A549 (cell line): ENCODE data around the gene APOL2. TPM values are rescaled to one million over a fixed set of nuclear protein-coding genes. Genes with fewer than 3 reads are reported as not detected.

Source experiments
- ATAC-seq, 2 experiments: fragments of 200-7000 bp in 1 of 2; fragments of >200 bp in 1 of 2; cut with Nextera tagmentation in 1 of 2; cut with Tn5 transposase in 1 of 2; 3 replicates each; pipeline versions ENCODE4 v1.8.0 to v1.9.1; 2018 to 2020; ENCODE audit warnings: mild to moderate bottlenecking in 1 of 2, moderate library complexity in 1 of 2
- CTCF ChIA-PET: fragments of 300-600 bp; sonication (Branson Sonifier 250); formaldehyde crosslinking; extraction: SDS; loops from one replicate; lab custom pipeline; 2021; ENCODE audit warnings: antibody characterized with exemption, inconsistent platforms; lab: Yijun Ruan, JAX
- POLR2A ChIA-PET: fragments of 350-600 bp; formaldehyde crosslinking; extraction: SDS; loops from one replicate; lab custom pipeline; 2021; ENCODE audit warnings: antibody characterized with exemption, inconsistent platforms; lab: Yijun Ruan, JAX
- DNase-seq, 2 experiments: peaks; one replicate each; pipeline versions ENCODE4 v3.0.0 to v3.0.0-alpha.2; 2011 to 2016; ENCODE audit warnings: low read depth in 1 of 2, low spot score in 1 of 2
- FAIRE-seq: peaks from 2 replicates; lab custom pipeline; 2011; peaks lifted over from hg19 to GRCh38; lab: Jason Lieb, UNC
- H3K27ac ChIP-seq, 2 experiments: fragments of >200 bp; sonication (Bioruptor Twin); formaldehyde crosslinking; 3 replicates each; pipeline ENCODE4 v1.5.1; 2016 to 2017
- H3K4me1 ChIP-seq: fragments of >200 bp; sonication (Bioruptor Twin); formaldehyde crosslinking; 3 replicates; pipeline ENCODE4 v1.6.1; 2016
- H3K4me2 ChIP-seq: fragments of >200 bp; sonication (Bioruptor Twin); formaldehyde crosslinking; 3 replicates; pipeline ENCODE4 v1.6.1; 2016
- H3K4me3 ChIP-seq: fragments of >200 bp; sonication (Bioruptor Twin); formaldehyde crosslinking; 3 replicates; pipeline ENCODE4 v1.5.1; 2016
- H3K9me3 ChIP-seq: fragments of >200 bp; sonication (Bioruptor Twin); formaldehyde crosslinking; 3 replicates; pipeline ENCODE4 v1.6.1; 2016
- ATOH8 ChIP-seq: fragments of 250-450 bp; sonication (Bioruptor Pico); IDR thresholded peaks from 2 replicates; pipeline ENCODE4 v1.5.0; 2020; ENCODE audit warnings: low read depth, mild to moderate bottlenecking, moderate library complexity
- CEBPB ChIP-seq, 2 experiments: fragments of >200 bp in 1 of 2; sonication (Bioruptor Twin) in 1 of 2; formaldehyde crosslinking in 1 of 2; IDR thresholded peaks; 2 replicates each; pipeline ENCODE4 v1.6.1; 2012 to 2016
- CHD2 ChIP-seq: fragments of 150-350 bp; IDR thresholded peaks from 2 replicates; pipeline ENCODE4 v1.6.1; 2014; ENCODE audit warnings: low read length; ENCODE audit not compliant: partially characterized antibody
- CHD4 ChIP-seq: fragments of 200-600 bp; sonication (generic); IDR thresholded peaks from 2 replicates; pipeline ENCODE4 v1.6.1; 2016; ENCODE audit warnings: antibody characterized with exemption, mild to moderate bottlenecking, borderline replicate concordance
- CTCF ChIP-seq: fragments of >200 bp; sonication (Bioruptor Twin); formaldehyde crosslinking; IDR thresholded peaks from 3 replicates; pipeline ENCODE4 v1.5.1; 2016
- E2F6 ChIP-seq: IDR thresholded peaks from 2 replicates; pipeline ENCODE4 v1.6.1; 2012; ENCODE audit warnings: low read depth, borderline replicate concordance
- EHMT2 ChIP-seq: fragments of 200-600 bp; sonication (generic); IDR thresholded peaks from 2 replicates; pipeline ENCODE4 v1.6.1; 2016; ENCODE audit warnings: antibody characterized with exemption, low read depth, mild to moderate bottlenecking, moderate library complexity
- FOSB ChIP-seq: fragments of 250-450 bp; sonication (Bioruptor Pico); IDR thresholded peaks from 2 replicates; pipeline ENCODE4 v1.5.0; 2020; ENCODE audit warnings: mild to moderate bottlenecking, moderate library complexity
- FOSL2 ChIP-seq, 2 experiments: fragments of 450-650 bp in 1 of 2; fragments of >200 bp in 1 of 2; sonication (Bioruptor Twin) in 1 of 2; formaldehyde crosslinking; IDR thresholded peaks; 2 replicates each; pipeline versions ENCODE4 v1.5.0 to v1.6.1; 2016 to 2020; ENCODE audit warnings: mild to moderate bottlenecking in 1 of 2, moderate library complexity in 1 of 2
- HES2 ChIP-seq: fragments of >200 bp; sonication (Bioruptor Twin); formaldehyde crosslinking; IDR thresholded peaks from 2 replicates; pipeline ENCODE4 v1.6.1; 2016
- HOXB13 ChIP-seq: fragments of 250-450 bp; sonication (Bioruptor Pico); IDR thresholded peaks from 2 replicates; pipeline ENCODE4 v1.5.0; 2020; ENCODE audit warnings: low read depth, mild to moderate bottlenecking, moderate library complexity
- JUNB ChIP-seq: fragments of >200 bp; sonication (Bioruptor Twin); formaldehyde crosslinking; IDR thresholded peaks from 2 replicates; pipeline ENCODE4 v1.6.1; 2016
- KDM5A ChIP-seq: fragments of 200-600 bp; sonication (generic); IDR thresholded peaks from 2 replicates; pipeline ENCODE4 v1.6.1; 2016; ENCODE audit warnings: antibody characterized with exemption, mild to moderate bottlenecking
- MYC ChIP-seq: IDR thresholded peaks from 2 replicates; pipeline ENCODE4 v1.6.1; 2012; ENCODE audit warnings: mild to moderate bottlenecking, inconsistent platforms, low read length, improper control_type of control experiment, borderline replicate concordance
- NFE2L2 ChIP-seq: fragments of 150-350 bp; conservative IDR thresholded peaks from 2 replicates; pipeline ENCODE4 v1.6.1; 2014; ENCODE audit warnings: low read length
- PHF8 ChIP-seq: fragments of 200-600 bp; sonication (generic); IDR thresholded peaks from 2 replicates; pipeline ENCODE4 v1.6.1; 2016; ENCODE audit warnings: low read depth, mild to moderate bottlenecking, antibody characterized with exemption, moderate library complexity, borderline replicate concordance
- RCOR1 ChIP-seq: fragments of 150-350 bp; IDR thresholded peaks from 2 replicates; pipeline ENCODE4 v1.6.1; 2014; ENCODE audit warnings: antibody characterized with exemption, low read length, low read depth
- RFX5 ChIP-seq: fragments of 450-650 bp; IDR thresholded peaks from 2 replicates; pipeline ENCODE4 v1.7.1; 2014; ENCODE audit warnings: antibody characterized with exemption, mild to moderate bottlenecking, moderate library complexity
- ZFP36 ChIP-seq: fragments of 450-650 bp; IDR thresholded peaks from 2 replicates; pipeline ENCODE4 v1.6.1; 2014; ENCODE audit warnings: borderline replicate concordance; ENCODE audit not compliant: partially characterized antibody
- WGBS: methylation state at CpG from one replicate; pipeline ENCODE4 v1.1.6; 2017; ENCODE audit errors: missing lambda C conversion rate; 5-methylcytosine and 5-hydroxymethylcytosine counted together
- polyA plus RNA-seq, 4 experiments: library from polyadenylated mRNA; depleted of rRNA in 3 of 4; stranded (reverse); fragments of >200 nt; fragmentation: RNase III in 1 of 4; extraction: RNeasy Plus Mini Kit Qiagen cat#74134 plus additional on column Dnase treatment in 1 of 4; gene quantifications; 2 replicates in 3 of 4; 3 replicates in 1 of 4; pipeline ENCODE4 v1.2.3, GENCODE V29; 2011 to 2017
- TF ChIP-seq, protein P1 (sequence below): IDR thresholded peaks from 2 replicates; pipeline ENCODE4 v1.6.1; 2012
- TF ChIP-seq, protein P2 (sequence below): fragments of 450-650 bp; IDR thresholded peaks from 2 replicates; pipeline ENCODE4 v1.6.1; 2014; ENCODE audit warnings: antibody characterized with exemption
- TF ChIP-seq, protein P3 (sequence below): fragments of 150-350 bp; IDR thresholded peaks from 2 replicates; pipeline ENCODE4 v1.6.1; 2014; ENCODE audit warnings: low read depth, mild to moderate bottlenecking, low read length
- TF ChIP-seq, protein P4 (sequence below): fragments of 250-450 bp; sonication (Bioruptor Pico); IDR thresholded peaks from 2 replicates; pipeline ENCODE4 v1.5.0; 2021; ENCODE audit warnings: mild to moderate bottlenecking, moderate library complexity, borderline replicate concordance

APOL2 gene
- polyA plus RNA-seq, 2 of the 4 experiments (the other 2 are of a cell fraction): 8.7 to 23.8 TPM

DNA sequence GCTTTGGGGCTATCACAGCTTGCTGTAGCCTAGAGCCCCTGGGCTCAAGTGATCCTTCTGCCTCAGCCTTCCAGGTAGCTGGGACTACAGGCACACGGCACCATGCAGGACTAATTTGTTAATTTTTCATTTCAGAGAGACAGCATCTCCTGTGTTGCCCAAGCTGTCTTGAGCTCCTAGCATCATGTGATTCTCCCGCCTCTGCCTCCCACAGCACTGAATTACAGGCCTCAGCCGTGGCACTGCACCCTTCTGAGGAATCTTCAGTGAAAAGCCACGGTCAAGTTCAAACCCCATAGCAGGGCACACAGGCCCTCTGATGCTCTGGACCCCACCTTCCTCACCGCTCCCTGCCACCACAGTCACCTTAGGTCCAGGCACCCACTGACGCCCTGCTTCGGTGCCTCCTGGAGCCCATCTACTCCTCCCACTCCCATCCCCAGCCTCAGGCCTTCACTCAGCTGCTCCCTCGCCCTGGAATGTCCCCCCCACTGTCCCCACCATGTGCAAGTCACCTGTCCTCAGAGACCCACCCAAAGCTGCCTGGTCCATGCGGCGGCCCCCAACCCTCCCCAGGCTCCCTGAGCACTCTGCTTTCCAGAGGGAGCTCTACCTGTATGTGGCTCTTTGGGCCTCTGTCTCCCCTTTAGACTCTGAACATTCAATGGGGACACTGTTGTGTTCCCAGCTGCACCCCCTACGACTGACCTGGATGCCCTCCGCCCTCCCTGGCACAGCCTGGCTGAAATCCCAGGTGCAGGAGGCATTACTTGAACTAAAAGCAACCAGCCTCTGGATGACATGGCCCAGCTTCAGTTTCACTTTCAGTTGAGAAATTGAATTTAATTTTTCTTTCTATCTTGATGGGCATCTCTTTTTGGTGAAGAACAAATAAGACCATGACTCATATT lies 1.6 kb downstream of the APOL2 start:
- ATAC-seq (no peak), FAIRE-seq (no peak)
- ChIA-PET CTCF (interaction anchor here (0.7 to 2.9 kb wide), 6 partner anchors 20 to 60 kb away, joined by 3 to 14 read pairs (median 4); no protein-coding TSS in a partner anchor), POLR2A (no interaction called here)
- Histone ChIP-seq H3K4me3 (peak overlapping the region; percentile 60; the same call in 2 of the 3 replicates), H3K4me1 (peaks cover 18% of the 10 kb centered on the region), H3K4me2 (peak overlapping the region; percentile 96)
- 94% methylated on average over 12 of the region's 12 CpGs for WGBS
- TF ChIP-seq, protein P1, sequence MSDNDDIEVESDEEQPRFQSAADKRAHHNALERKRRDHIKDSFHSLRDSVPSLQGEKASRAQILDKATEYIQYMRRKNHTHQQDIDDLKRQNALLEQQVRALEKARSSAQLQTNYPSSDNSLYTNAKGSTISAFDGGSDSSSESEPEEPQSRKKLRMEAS: no peak
- TF ChIP-seq, protein P2, sequence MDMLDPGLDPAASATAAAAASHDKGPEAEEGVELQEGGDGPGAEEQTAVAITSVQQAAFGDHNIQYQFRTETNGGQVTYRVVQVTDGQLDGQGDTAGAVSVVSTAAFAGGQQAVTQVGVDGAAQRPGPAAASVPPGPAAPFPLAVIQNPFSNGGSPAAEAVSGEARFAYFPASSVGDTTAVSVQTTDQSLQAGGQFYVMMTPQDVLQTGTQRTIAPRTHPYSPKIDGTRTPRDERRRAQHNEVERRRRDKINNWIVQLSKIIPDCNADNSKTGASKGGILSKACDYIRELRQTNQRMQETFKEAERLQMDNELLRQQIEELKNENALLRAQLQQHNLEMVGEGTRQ: no peak
- no peak for TF ChIP-seq PHF8
- TF ChIP-seq ZFP36: no peak
- TF ChIP-seq EHMT2: no peak
- no peak for TF ChIP-seq CHD4
- no peak for TF ChIP-seq HOXB13 (CRISPR knock-in tag)
- TF ChIP-seq, protein P3, sequence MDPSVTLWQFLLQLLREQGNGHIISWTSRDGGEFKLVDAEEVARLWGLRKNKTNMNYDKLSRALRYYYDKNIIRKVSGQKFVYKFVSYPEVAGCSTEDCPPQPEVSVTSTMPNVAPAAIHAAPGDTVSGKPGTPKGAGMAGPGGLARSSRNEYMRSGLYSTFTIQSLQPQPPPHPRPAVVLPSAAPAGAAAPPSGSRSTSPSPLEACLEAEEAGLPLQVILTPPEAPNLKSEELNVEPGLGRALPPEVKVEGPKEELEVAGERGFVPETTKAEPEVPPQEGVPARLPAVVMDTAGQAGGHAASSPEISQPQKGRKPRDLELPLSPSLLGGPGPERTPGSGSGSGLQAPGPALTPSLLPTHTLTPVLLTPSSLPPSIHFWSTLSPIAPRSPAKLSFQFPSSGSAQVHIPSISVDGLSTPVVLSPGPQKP: no peak
- TF ChIP-seq, all 56 proteins: peak for 0
- Histone ChIP-seq H3K27ac (peak overlapping the region; percentile 73 to 92), H3K9me3 (no peaks in the 10 kb centered on the region)
- DNase-seq: no peak

DNA sequence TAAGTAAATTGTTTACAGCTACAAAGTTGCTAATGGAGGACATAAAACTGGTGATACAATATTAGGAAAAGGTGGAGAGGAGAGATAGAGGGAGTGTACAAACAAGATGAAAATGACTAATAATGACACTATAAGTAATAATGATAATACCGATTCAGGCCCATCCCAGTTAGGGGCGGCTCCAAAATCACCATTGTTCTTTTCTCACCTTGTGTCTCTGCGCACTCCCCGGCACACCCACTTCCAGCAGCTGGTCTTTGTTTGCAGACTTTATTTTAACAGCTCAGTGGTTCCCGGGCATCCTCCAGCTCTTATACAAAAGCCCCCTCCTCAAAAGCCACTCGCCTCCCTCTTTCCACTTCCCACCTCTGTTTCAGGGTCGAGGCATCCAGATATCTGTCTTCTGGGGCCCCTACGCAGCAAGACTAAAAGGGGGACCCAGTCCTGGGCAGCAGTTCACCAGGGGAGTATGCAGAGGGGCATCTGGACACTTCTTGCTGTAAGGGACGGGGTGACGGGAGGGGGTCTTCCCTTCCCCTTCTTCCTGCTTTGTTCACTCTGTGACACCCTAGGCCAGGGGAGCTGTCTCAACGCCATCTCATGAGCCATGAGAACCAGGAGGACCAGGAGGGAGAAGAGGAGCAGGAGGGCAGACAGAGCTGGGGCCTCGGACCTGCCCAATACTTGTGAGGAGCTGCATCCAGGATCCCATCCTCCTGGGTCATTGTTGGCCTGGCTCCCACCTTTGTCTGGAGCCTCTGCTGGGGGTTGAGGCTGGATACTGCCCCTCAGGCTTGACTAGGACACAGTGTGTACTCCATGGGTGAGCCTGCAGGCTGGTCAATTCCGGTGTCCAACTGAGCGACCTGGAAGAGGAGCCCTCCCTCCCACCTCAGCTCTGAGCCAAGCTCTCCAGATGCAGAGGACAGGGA lies 2.7 kb downstream of the APOL2 start:
- FAIRE-seq (no peak), ATAC-seq (no peak), DNase-seq (no peak)
- H3K9me3 ChIP-seq: no peaks in the 10 kb centered on the region
- CTCF ChIA-PET: interaction anchor here (0.9 to 2.9 kb wide), 4 partner anchors 7 to 42 kb away, joined by 3 to 14 read pairs (median 4); no protein-coding TSS in a partner anchor
- peaks cover 18% of the 10 kb centered on the region for H3K4me1 ChIP-seq
- POLR2A ChIA-PET: no interaction called here
- no peak overlapping the region for H3K4me3 ChIP-seq
- 84% methylated on average over 13 of the region's 14 CpGs for WGBS
- peak overlapping the region; percentile 96; the same call in 1 of the 3 replicates for H3K4me2 ChIP-seq
- no peak overlapping the region for H3K27ac ChIP-seq
- TF ChIP-seq CHD2 (no peak), HES2 (no peak), RCOR1 (no peak), NFE2L2 (no peak), JUNB (no peak), FOSL2 (IDR thresholded peaks at IDR 0.05) (no peak), FOSL2 (CRISPR knock-in tag; IDR thresholded peaks at IDR 0.05) (no peak), MYC (no peak), CEBPB (IDR thresholded peaks at IDR 0.05) (no peak), KDM5A (no peak), CTCF (no peak), ZFP36 (no peak), RFX5 (no peak), E2F6 (no peak), ATOH8 (CRISPR knock-in tag) (no peak), FOSB (CRISPR knock-in tag) (no peak)
- TF ChIP-seq, protein P1: no peak
- TF ChIP-seq, protein P4, sequence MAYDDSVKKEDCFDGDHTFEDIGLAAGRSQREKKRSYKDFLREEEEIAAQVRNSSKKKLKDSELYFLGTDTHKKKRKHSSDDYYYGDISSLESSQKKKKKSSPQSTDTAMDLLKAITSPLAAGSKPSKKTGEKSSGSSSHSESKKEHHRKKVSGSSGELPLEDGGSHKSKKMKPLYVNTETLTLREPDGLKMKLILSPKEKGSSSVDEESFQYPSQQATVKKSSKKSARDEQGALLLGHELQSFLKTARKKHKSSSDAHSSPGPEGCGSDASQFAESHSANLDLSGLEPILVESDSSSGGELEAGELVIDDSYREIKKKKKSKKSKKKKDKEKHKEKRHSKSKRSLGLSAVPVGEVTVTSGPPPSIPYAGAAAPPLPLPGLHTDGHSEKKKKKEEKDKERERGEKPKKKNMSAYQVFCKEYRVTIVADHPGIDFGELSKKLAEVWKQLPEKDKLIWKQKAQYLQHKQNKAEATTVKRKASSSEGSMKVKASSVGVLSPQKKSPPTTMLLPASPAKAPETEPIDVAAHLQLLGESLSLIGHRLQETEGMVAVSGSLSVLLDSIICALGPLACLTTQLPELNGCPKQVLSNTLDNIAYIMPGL: no peak
